OCI-LY3 (cell line): ENCODE data around the gene BEST3.

Source experiments
- CTCF ChIP-seq: fragments of 200-600, 300-600 bp; sonication (generic); IDR thresholded peaks from 2 replicates; pipeline ENCODE4 v1.5.1; 2014; ENCODE audit warnings: antibody characterized with exemption, low read length, low read depth
- EZH2phosphoT487 ChIP-seq: fragments of 200-600 bp; shearing (Covaris generic); IDR thresholded peaks from 2 replicates; pipeline ENCODE4 v1.6.1; 2018; ENCODE audit warnings: antibody characterized with exemption, mixed run types, low read depth

DNA sequence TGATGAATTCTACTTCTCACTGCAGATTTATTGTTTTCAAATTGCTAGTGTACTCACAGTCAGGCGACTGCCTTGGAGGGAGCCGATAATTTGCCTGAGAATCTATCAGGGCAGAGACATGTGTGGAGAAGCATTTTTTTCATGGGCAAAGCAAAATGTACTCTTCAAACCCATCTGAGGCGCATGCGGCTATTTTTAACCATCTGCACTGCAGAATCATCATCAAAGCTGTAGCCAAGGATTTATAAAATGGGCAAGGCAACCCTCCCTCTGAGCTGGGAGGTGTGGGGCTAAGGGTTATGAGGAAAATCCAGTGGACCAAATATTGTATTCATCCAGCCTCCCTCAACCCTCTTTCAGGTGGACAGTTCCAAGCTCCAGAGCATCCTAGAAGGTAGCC, 37.7 kb downstream of the BEST3 start:
- no peak for TF ChIP-seq CTCF
- TF ChIP-seq EZH2phosphoT487 = no peak
